OCI-LY7 (cell line): ENCODE results near the gene STAMBPL1. TPM values are rescaled to one million over a fixed set of nuclear protein-coding genes. Genes with fewer than 3 reads are reported as not detected.

ENCODE experiments used
- BruUV-seq: library from RNA; stranded (reverse); fragments of 400-500 nt; replicated peaks from 2 replicates; lab custom pipeline; 2021; lab: Mats Ljungman, UMichigan
- CTCF ChIA-PET: fragments of 300-600 bp; sonication (Branson Sonifier 250); formaldehyde crosslinking; loops from one replicate; lab custom pipeline; 2022; ENCODE audit warnings: antibody characterized with exemption; ENCODE audit not compliant: unreplicated experiment; lab: Charles Lee
- POLR2A ChIA-PET: fragments of 300-600 bp; sonication (Branson Sonifier 250); formaldehyde crosslinking; loops from one replicate; lab custom pipeline; 2022; ENCODE audit warnings: antibody characterized with exemption; lab: Charles Lee
- DNase-seq: peaks from one replicate; pipeline ENCODE4 v3.0.0-alpha.2; 2015; ENCODE audit warnings: low spot score
- H2AFZ ChIP-seq: fragments of 200-600 bp; sonication (generic), shearing (Covaris generic); 2 replicates; pipeline ENCODE4 v1.6.1; 2014; ENCODE audit warnings: mild to moderate bottlenecking, antibody characterized with exemption, low read length, moderate library complexity
- H3K27ac ChIP-seq: fragments of 200-600 bp; sonication (generic); 2 replicates; pipeline ENCODE4 v1.5.1; 2014; ENCODE audit warnings: mixed run types, low read depth, mild to moderate bottlenecking, moderate library complexity, low read length, inconsistent platforms; ENCODE audit not compliant: poor library complexity, severe bottlenecking
- H3K36me3 ChIP-seq: fragments of 200-600 bp; sonication (generic); 2 replicates; pipeline ENCODE4 v1.6.1; 2014; ENCODE audit warnings: mild to moderate bottlenecking, antibody characterized with exemption, low read length, moderate library complexity, mixed read lengths; ENCODE audit not compliant: insufficient read depth
- H3K4me1 ChIP-seq: fragments of 200-600 bp; sonication (generic); 2 replicates; pipeline ENCODE4 v1.5.1; 2014; ENCODE audit warnings: mild to moderate bottlenecking, low read length; ENCODE audit not compliant: insufficient read depth, poor library complexity, severe bottlenecking
- H3K4me2 ChIP-seq: fragments of 200-600 bp; sonication (generic); 2 replicates; pipeline ENCODE4 v1.6.1; 2014; ENCODE audit warnings: mild to moderate bottlenecking, low read length
- H3K4me3 ChIP-seq: fragments of 200-600 bp; sonication (generic); 2 replicates; pipeline ENCODE4 v1.5.1; 2014; ENCODE audit warnings: mild to moderate bottlenecking, low read depth, low read length; ENCODE audit not compliant: poor library complexity, severe bottlenecking
- H3K79me2 ChIP-seq: fragments of 200-600 bp; sonication (generic); 2 replicates; pipeline ENCODE4 v1.6.1; 2016; ENCODE audit warnings: low read depth, mild to moderate bottlenecking, low read length, moderate library complexity, mixed read lengths; ENCODE audit not compliant: insufficient read depth
- H3K9me2 ChIP-seq: fragments of 200-600 bp; sonication (generic); 2 replicates; pipeline ENCODE4 v1.6.1; 2016; ENCODE audit warnings: mild to moderate bottlenecking, low read length, mixed read lengths; ENCODE audit not compliant: insufficient read depth
- H3K9me3 ChIP-seq: fragments of 200-600 bp; sonication (generic); 2 replicates; pipeline ENCODE4 v1.6.1; 2014; ENCODE audit warnings: mild to moderate bottlenecking, mixed run types, low read length, mixed read lengths
- H4K20me1 ChIP-seq: fragments of 200-600 bp; sonication (generic); 2 replicates; pipeline ENCODE4 v1.6.1; 2014; ENCODE audit warnings: mild to moderate bottlenecking, antibody characterized with exemption, low read length, moderate library complexity, mixed read lengths; ENCODE audit not compliant: insufficient read depth
- CTCF ChIP-seq: fragments of 200-600 bp; sonication (generic); conservative IDR thresholded peaks from 2 replicates; pipeline ENCODE4 v1.5.1; 2014; ENCODE audit warnings: mild to moderate bottlenecking, antibody characterized with exemption, low read length, moderate library complexity, mixed read lengths
- EZH2phosphoT487 ChIP-seq: fragments of 200-600 bp; sonication (generic); IDR thresholded peaks from 2 replicates; pipeline ENCODE4 v1.6.1; 2018; ENCODE audit warnings: low read depth, borderline replicate concordance, mild to moderate bottlenecking, mixed run types, antibody characterized with exemption, low read length, moderate library complexity, mixed read lengths
- intact Hi-C: fragments of 100-400 bp; cut with micrococcal nuclease; formaldehyde crosslinking; loops from one replicate; pipeline ENCODE4 v1.10.0; 2022; ENCODE audit not compliant: unreplicated experiment
- total RNA-seq, 2 experiments: library from RNA; depleted of rRNA in 1 of 2; stranded (reverse); fragments of >200 nt in 1 of 2; shearing (Covaris generic) in 1 of 2; gene quantifications; 2 replicates each; pipeline ENCODE4 v1.2.3, GENCODE V29; 2014 to 2022

Gene STAMBPL1
- total RNA-seq, 2 experiments from 2014 or later = 44.4 to 47.2 TPM

DNA sequence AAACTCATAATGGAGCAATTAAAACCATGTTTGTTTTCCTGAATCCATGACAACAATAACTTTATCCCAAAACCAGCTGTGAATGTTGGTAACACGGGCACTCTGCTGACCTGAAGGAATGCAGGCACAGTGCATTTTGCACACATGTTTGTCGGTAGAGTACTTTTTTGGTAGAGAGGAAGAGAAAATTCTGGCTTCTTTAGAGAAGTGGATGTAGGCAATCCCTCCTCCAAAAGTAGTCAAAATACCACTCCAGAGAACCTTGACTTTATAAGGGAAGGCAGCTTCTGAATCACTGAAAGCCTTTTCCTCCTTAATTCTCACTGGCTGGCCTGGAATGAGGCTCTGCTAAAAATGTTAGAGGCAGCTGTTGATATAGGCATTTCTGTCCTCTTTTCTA lies 88.3 kb downstream of the STAMBPL1 start:
- DNase-seq = no peak
- no TSS peak for BruUV-seq
- ChIA-PET CTCF (no interaction called here), POLR2A (interaction anchor here (0.6 to 0.9 kb wide), 2 partner anchors 21 to 31 kb away, joined by 3 to 9 read pairs; no protein-coding TSS in a partner anchor)
- no peaks in the 10 kb centered on the region for H3K36me3 ChIP-seq
- TF ChIP-seq CTCF = no peak
- TF ChIP-seq EZH2phosphoT487 = no peak
- H3K4me3 ChIP-seq = no peak overlapping the region
- H3K27ac ChIP-seq = no peak overlapping the region
- H3K4me2 ChIP-seq = no peak overlapping the region
- no peak overlapping the region for H2AFZ ChIP-seq
- no peaks in the 10 kb centered on the region for H3K9me2 ChIP-seq
- no peaks in the 10 kb centered on the region for H4K20me1 ChIP-seq
- intact Hi-C loops = no loop called here
- H3K79me2 ChIP-seq = no peaks in the 10 kb centered on the region
- H3K4me1 ChIP-seq = no peaks in the 10 kb centered on the region
- H3K9me3 ChIP-seq = no peaks in the 10 kb centered on the region

- Histone ChIP-seq H3K9me3 (no peaks in the 10 kb centered on the region), H4K20me1 (no peaks in the 10 kb centered on the region), H3K79me2 (no peaks in the 10 kb centered on the region), H2AFZ (no peak overlapping the region), H3K9me2 (no peaks in the 10 kb centered on the region), H3K4me1 (peaks cover 5% of the 10 kb centered on the region), H3K4me2 (no peak overlapping the region), H3K27ac (no peak overlapping the region), H3K4me3 (no peak overlapping the region), H3K36me3 (no peaks in the 10 kb centered on the region)
- CTCF ChIA-PET = no interaction called here
- DNase-seq = no peak
- BruUV-seq = no TSS peak
- POLR2A ChIA-PET = interaction anchor here (0.6 to 1.6 kb wide), 3 partner anchors 19 to 943 kb away, joined by 3 to 5 read pairs (median 4); partner anchors contain the start of gene FAS
- TF ChIP-seq CTCF (no peak), EZH2phosphoT487 (no peak)
- intact Hi-C loops = no loop called here
Measured at GRCh38 chr10:88971221-88972061, 91.4 kb downstream of the STAMBPL1 start.

Other genes with a start within 250 kb of the STAMBPL1 start
- gene LIPF, start 215.8 kb upstream of the STAMBPL1 start, total RNA-seq (2014; rRNA removed; shearing (Covaris generic)) = not detected in 2 replicates
- gene LIPF, start 215.8 kb upstream of the STAMBPL1 start, total RNA-seq (2022) = not detected in 2 replicates
- gene LIPK, start 174.0 kb upstream of the STAMBPL1 start, total RNA-seq (2014; rRNA removed; shearing (Covaris generic)) = not detected in 2 replicates
- not detected in 2 replicates for gene LIPK, start 174.0 kb upstream of the STAMBPL1 start, total RNA-seq (2022)
- gene LIPN, start 120.2 kb upstream of the STAMBPL1 start, total RNA-seq (2014; rRNA removed; shearing (Covaris generic)) = not detected in 2 replicates
- not detected in 2 replicates for gene LIPN, start 120.2 kb upstream of the STAMBPL1 start, total RNA-seq (2022)
- gene LIPM, start 77.5 kb upstream of the STAMBPL1 start, total RNA-seq (2014; rRNA removed; shearing (Covaris generic)) = not detected in 2 replicates
- gene LIPM, start 77.5 kb upstream of the STAMBPL1 start, total RNA-seq (2022) = not detected in 2 replicates
- gene ANKRD22, start 28.4 kb upstream of the STAMBPL1 start, total RNA-seq (2014; rRNA removed; shearing (Covaris generic)) = not detected in 2 replicates
- gene ANKRD22, start 28.4 kb upstream of the STAMBPL1 start, total RNA-seq (2022) = not detected in 2 replicates
- gene ACTA2, start 72.5 kb downstream of the STAMBPL1 start, total RNA-seq (2014; rRNA removed; shearing (Covaris generic)) = 1.4 and 5.0 TPM in 2 replicates
- 3.3 and 4.2 TPM in 2 replicates for gene ACTA2, start 72.5 kb downstream of the STAMBPL1 start, total RNA-seq (2022)
- gene FAS, start 110.6 kb downstream of the STAMBPL1 start, total RNA-seq (2014; rRNA removed; shearing (Covaris generic)) = 7.7 and 10.1 TPM in 2 replicates
- 19.2 and 21.0 TPM in 2 replicates for gene FAS, start 110.6 kb downstream of the STAMBPL1 start, total RNA-seq (2022)